ENCODE measurements around the gene GDF10. TPM values are rescaled to one million over a fixed set of nuclear protein-coding genes. Genes with fewer than 3 reads are reported as not detected.

The GDF10 gene
- total and polyA plus RNA-seq, 10 of the 15 experiments (the other 5 are each of a cell fraction or from before 2014, with no cell fraction given): not detected

DNA sequence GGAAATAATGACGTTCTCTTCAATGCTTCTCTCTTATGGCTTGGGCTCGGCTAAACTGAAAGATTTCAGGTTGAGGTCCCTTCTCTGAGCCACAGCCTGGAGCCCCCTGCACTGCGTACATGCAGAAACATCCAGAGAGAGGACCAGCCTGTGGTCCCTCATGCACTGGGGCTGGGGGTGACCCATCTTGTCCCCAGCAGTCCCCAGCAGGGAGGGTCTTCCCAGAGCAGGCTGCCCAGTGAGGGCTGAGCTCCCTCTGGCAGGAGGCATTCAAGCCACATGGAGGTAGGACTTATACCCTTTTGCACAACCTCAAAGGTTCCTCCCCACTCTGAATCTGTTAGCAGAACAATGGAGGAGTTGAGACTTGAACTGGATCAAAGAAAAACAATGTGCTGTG, 7.4 kb downstream of the GDF10 start:
- no peak overlapping the region for H3K27ac ChIP-seq (ENCODE audit: control insufficient read depth, insufficient read depth)
- FAIRE-seq (no peak), DNase-seq (ENCODE audit: low read depth, low spot score) (no peak), ATAC-seq (no peak)
- ChIA-PET RAD21 (ENCODE audit: unreplicated experiment) (no interaction called here), SMC1A (ENCODE audit: uncharacterized antibody, unreplicated experiment) (interaction anchor here (0.8 to 0.9 kb wide), 2 partner anchors 28 to 260 kb away, joined by 3 to 4 read pairs; no protein-coding TSS in a partner anchor), CTCF (no interaction called here), POLR2A (no interaction called here)
- H3K27me3 ChIP-seq (replicated peaks in 1 of 2; ENCODE audit: control insufficient read depth in 2 of 2, insufficient read depth in 2 of 2, low read length in 1 of 2): no peaks in the 10 kb centered on the region; a peak in 1 of 4 replicates
- intact Hi-C loops (cut with micrococcal nuclease; ENCODE audit: unreplicated experiment) (no loop called here), in situ Hi-C loops (cut with MboI) (loop anchor here (5.0 kb wide), 1 partner anchor 265 kb away; no protein-coding TSS in a partner anchor)
- no peak overlapping the region for H3K9ac ChIP-seq (ENCODE audit: control insufficient read depth, insufficient read depth, low read length)
- H3K9me3 ChIP-seq (replicated peaks; ENCODE audit: control insufficient read depth, insufficient read depth, low read length): no peaks in the 10 kb centered on the region
- 8% methylated on average over 3 of the region's 3 CpGs for WGBS (ENCODE audit: insufficient coverage, insufficient replicate concordance, low lambda C conversion rate, missing lambda C conversion rate)
- no peak overlapping the region for H2AFZ ChIP-seq (ENCODE audit: control insufficient read depth, low read depth, low read length)
- no peaks in the 10 kb centered on the region for H3K79me2 ChIP-seq (ENCODE audit: control insufficient read depth, insufficient read depth, low read length)
- H3K4me2 ChIP-seq (ENCODE audit: control insufficient read depth, insufficient read depth): no peak overlapping the region
- H4K20me1 ChIP-seq (ENCODE audit: control insufficient read depth, insufficient read depth): no peaks in the 10 kb centered on the region
- no TSS peak for BruUV-seq (replicated peaks)
- H3K36me3 ChIP-seq (ENCODE audit: control insufficient read depth in 2 of 2, insufficient read depth in 2 of 2, low read length in 1 of 2): no peaks in the 10 kb centered on the region
- no peak overlapping the region for H3K4me3 ChIP-seq
- H3K4me1 ChIP-seq (ENCODE audit: control insufficient read depth, insufficient read depth, low read length): no peaks in the 10 kb centered on the region
- TF ChIP-seq SREBF2 (IDR thresholded peaks at IDR 0.05; ENCODE audit: low read length): no peak
- TF ChIP-seq PAX5 (IDR thresholded peaks at IDR 0.05; ENCODE audit: borderline replicate concordance, low read depth, low read length): no peak
- TF ChIP-seq, protein P1, sequence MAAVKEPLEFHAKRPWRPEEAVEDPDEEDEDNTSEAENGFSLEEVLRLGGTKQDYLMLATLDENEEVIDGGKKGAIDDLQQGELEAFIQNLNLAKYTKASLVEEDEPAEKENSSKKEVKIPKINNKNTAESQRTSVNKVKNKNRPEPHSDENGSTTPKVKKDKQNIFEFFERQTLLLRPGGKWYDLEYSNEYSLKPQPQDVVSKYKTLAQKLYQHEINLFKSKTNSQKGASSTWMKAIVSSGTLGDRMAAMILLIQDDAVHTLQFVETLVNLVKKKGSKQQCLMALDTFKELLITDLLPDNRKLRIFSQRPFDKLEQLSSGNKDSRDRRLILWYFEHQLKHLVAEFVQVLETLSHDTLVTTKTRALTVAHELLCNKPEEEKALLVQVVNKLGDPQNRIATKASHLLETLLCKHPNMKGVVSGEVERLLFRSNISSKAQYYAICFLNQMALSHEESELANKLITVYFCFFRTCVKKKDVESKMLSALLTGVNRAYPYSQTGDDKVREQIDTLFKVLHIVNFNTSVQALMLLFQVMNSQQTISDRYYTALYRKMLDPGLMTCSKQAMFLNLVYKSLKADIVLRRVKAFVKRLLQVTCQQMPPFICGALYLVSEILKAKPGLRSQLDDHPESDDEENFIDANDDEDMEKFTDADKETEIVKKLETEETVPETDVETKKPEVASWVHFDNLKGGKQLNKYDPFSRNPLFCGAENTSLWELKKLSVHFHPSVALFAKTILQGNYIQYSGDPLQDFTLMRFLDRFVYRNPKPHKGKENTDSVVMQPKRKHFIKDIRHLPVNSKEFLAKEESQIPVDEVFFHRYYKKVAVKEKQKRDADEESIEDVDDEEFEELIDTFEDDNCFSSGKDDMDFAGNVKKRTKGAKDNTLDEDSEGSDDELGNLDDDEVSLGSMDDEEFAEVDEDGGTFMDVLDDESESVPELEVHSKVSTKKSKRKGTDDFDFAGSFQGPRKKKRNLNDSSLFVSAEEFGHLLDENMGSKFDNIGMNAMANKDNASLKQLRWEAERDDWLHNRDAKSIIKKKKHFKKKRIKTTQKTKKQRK (IDR thresholded peaks at IDR 0.05; ENCODE audit: low read depth, low read length): no peak
- TF ChIP-seq, protein P2, sequence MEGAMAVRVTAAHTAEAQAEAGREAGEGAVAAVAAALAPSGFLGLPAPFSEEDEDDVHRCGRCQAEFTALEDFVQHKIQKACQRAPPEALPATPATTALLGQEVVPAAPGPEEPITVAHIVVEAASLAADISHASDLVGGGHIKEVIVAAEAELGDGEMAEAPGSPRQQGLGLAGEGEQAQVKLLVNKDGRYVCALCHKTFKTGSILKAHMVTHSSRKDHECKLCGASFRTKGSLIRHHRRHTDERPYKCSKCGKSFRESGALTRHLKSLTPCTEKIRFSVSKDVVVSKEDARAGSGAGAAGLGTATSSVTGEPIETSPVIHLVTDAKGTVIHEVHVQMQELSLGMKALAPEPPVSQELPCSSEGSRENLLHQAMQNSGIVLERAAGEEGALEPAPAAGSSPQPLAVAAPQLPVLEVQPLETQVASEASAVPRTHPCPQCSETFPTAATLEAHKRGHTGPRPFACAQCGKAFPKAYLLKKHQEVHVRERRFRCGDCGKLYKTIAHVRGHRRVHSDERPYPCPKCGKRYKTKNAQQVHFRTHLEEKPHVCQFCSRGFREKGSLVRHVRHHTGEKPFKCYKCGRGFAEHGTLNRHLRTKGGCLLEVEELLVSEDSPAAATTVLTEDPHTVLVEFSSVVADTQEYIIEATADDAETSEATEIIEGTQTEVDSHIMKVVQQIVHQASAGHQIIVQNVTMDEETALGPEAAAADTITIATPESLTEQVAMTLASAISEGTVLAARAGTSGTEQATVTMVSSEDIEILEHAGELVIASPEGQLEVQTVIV (IDR thresholded peaks at IDR 0.05; ENCODE audit: borderline replicate concordance, partially characterized antibody): no peak
- TF ChIP-seq CBFB (IDR thresholded peaks at IDR 0.05; ENCODE audit: low read depth): no peak
- TF ChIP-seq CBX3 (IDR thresholded peaks at IDR 0.05; ENCODE audit: borderline replicate concordance, low read depth): no peak
- TF ChIP-seq RFX5 (IDR thresholded peaks at IDR 0.05; ENCODE audit: low read depth, low read length): no peak
- TF ChIP-seq, protein P3, sequence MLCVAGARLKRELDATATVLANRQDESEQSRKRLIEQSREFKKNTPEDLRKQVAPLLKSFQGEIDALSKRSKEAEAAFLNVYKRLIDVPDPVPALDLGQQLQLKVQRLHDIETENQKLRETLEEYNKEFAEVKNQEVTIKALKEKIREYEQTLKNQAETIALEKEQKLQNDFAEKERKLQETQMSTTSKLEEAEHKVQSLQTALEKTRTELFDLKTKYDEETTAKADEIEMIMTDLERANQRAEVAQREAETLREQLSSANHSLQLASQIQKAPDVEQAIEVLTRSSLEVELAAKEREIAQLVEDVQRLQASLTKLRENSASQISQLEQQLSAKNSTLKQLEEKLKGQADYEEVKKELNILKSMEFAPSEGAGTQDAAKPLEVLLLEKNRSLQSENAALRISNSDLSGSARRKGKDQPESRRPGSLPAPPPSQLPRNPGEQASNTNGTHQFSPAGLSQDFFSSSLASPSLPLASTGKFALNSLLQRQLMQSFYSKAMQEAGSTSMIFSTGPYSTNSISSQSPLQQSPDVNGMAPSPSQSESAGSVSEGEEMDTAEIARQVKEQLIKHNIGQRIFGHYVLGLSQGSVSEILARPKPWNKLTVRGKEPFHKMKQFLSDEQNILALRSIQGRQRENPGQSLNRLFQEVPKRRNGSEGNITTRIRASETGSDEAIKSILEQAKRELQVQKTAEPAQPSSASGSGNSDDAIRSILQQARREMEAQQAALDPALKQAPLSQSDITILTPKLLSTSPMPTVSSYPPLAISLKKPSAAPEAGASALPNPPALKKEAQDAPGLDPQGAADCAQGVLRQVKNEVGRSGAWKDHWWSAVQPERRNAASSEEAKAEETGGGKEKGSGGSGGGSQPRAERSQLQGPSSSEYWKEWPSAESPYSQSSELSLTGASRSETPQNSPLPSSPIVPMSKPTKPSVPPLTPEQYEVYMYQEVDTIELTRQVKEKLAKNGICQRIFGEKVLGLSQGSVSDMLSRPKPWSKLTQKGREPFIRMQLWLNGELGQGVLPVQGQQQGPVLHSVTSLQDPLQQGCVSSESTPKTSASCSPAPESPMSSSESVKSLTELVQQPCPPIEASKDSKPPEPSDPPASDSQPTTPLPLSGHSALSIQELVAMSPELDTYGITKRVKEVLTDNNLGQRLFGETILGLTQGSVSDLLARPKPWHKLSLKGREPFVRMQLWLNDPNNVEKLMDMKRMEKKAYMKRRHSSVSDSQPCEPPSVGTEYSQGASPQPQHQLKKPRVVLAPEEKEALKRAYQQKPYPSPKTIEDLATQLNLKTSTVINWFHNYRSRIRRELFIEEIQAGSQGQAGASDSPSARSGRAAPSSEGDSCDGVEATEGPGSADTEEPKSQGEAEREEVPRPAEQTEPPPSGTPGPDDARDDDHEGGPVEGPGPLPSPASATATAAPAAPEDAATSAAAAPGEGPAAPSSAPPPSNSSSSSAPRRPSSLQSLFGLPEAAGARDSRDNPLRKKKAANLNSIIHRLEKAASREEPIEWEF (IDR thresholded peaks at IDR 0.05; ENCODE audit: insufficient replicate concordance, low read depth, low read length): no peak
- no peak for TF ChIP-seq SIN3A (IDR thresholded peaks at IDR 0.05; ENCODE audit: low read depth, low read length)
